ENCODE measurements around the gene IL12RB2. TPM values are rescaled to one million over a fixed set of nuclear protein-coding genes. Genes with fewer than 3 reads are reported as not detected.

Gene IL12RB2
- total RNA-seq, 5 donors from 2014 or later (not counting 1 experiment from before 2014, with no cell fraction given) = 1.3 to 3.5 (median 2.9) TPM

Other genes with a start within 250 kb of the IL12RB2 start
- not detected for gene C1orf141, start 172.9 kb upstream of the IL12RB2 start, total RNA-seq
- gene IL23R, start 141.4 kb upstream of the IL12RB2 start, total RNA-seq = under 1 TPM in 4 of 5 donors, not detected in 1; 0.18 to 0.63 (median 0.43) TPM
- 100 to 1,000 TPM; 125 to 157 (median 154) TPM for gene SERBP1, start 122.5 kb downstream of the IL12RB2 start, total RNA-seq

Measured in T-cell (primary cell).